HCT116 (cell line): Measurements from ENCODE around the gene TMEM40.

Experiments
- CEBPB ChIP-seq: IDR thresholded peaks from 2 replicates; pipeline ENCODE4 v1.6.1; 2012; ENCODE audit warnings: low read depth
- EZH2 ChIP-seq: fragments of 200-600 bp; sonication (generic); IDR thresholded peaks from 2 replicates; pipeline ENCODE4 v1.6.1; 2017; ENCODE audit warnings: antibody characterized with exemption, mixed run types
- EZH2phosphoT487 ChIP-seq: fragments of 200-600 bp; IDR thresholded peaks from 2 replicates; pipeline ENCODE4 v1.6.1; 2018; ENCODE audit warnings: antibody characterized with exemption, borderline replicate concordance
- POLR2A ChIP-seq: IDR thresholded peaks from 2 replicates; pipeline ENCODE4 v1.7.0; 2011; ENCODE audit warnings: borderline replicate concordance; ENCODE audit not compliant: insufficient read depth, insufficient read length; ENCODE audit errors: extremely low read depth
- POLR2AphosphoS5 ChIP-seq: IDR thresholded peaks from 2 replicates; pipeline ENCODE4 v1.6.1; 2011; ENCODE audit warnings: mild to moderate bottlenecking, low read depth, low read length, moderate library complexity
- YY1 ChIP-seq: IDR thresholded peaks from 2 replicates; pipeline ENCODE4 v1.6.1; 2011; ENCODE audit warnings: low read length, low read depth, moderate library complexity, mild to moderate bottlenecking; ENCODE audit not compliant: insufficient replicate concordance; ENCODE audit errors: extremely low read depth
- ZFX ChIP-seq: fragments of 450-650 bp; IDR thresholded peaks from 2 replicates; pipeline ENCODE4 v1.6.1; 2017
- ZNF274 ChIP-seq: fragments of 200-500 bp; sonication (Bioruptor generic); IDR thresholded peaks from 2 replicates; pipeline ENCODE4 v1.6.1; 2014; ENCODE audit warnings: mild to moderate bottlenecking, low read depth, low read length, inconsistent platforms
- TF ChIP-seq, protein P1 (sequence below): IDR thresholded peaks from 2 replicates; pipeline ENCODE4 v1.6.1; 2012; ENCODE audit warnings: low read depth
- TF ChIP-seq, protein P2 (sequence below), 3 experiments: fragments of 200-600 bp in 1 of 3; sonication (generic) in 1 of 3; IDR thresholded peaks in 2 of 3; conservative IDR thresholded peaks in 1 of 3; 2 replicates each; pipeline ENCODE4 v1.5.1; 2012 to 2017; ENCODE audit warnings: low read depth in 2 of 3, low read length in 2 of 3, antibody characterized with exemption in 1 of 3, borderline replicate concordance in 1 of 3, control low read depth in 1 of 3, mild to moderate bottlenecking in 1 of 3, mixed read lengths in 1 of 3, mixed run types in 1 of 3, moderate library complexity in 1 of 3; ENCODE audit not compliant: insufficient read depth in 1 of 3
- TF ChIP-seq, protein P3 (sequence below): IDR thresholded peaks from 2 replicates; pipeline ENCODE4 v1.6.1; 2012

DNA sequence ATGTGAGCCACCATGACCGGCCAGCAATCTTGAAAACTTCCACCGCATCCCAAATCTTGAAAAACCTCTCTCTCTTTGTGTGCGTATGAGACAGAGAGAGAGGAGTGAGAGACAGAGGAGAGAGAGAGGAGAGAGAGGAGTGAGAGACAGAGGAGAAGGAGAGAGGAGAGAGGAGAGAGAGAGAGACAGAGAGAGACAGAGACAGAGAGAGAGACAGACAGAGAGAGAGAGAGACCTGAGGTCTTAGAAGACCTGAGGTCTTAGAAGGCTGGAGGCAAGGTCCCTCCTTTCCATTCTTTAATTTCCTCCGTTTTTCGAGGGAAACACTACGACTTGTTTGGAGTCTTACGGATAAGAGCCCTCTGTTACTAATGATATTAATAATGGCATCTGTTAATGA is 39.5 kb downstream of the TMEM40 start:
- TF ChIP-seq POLR2A (no peak), POLR2AphosphoS5 (no peak), YY1 (no peak), EZH2phosphoT487 (no peak), EZH2 (no peak), ZNF274 (no peak), CEBPB (no peak), ZFX (no peak)
- TF ChIP-seq, protein P1, sequence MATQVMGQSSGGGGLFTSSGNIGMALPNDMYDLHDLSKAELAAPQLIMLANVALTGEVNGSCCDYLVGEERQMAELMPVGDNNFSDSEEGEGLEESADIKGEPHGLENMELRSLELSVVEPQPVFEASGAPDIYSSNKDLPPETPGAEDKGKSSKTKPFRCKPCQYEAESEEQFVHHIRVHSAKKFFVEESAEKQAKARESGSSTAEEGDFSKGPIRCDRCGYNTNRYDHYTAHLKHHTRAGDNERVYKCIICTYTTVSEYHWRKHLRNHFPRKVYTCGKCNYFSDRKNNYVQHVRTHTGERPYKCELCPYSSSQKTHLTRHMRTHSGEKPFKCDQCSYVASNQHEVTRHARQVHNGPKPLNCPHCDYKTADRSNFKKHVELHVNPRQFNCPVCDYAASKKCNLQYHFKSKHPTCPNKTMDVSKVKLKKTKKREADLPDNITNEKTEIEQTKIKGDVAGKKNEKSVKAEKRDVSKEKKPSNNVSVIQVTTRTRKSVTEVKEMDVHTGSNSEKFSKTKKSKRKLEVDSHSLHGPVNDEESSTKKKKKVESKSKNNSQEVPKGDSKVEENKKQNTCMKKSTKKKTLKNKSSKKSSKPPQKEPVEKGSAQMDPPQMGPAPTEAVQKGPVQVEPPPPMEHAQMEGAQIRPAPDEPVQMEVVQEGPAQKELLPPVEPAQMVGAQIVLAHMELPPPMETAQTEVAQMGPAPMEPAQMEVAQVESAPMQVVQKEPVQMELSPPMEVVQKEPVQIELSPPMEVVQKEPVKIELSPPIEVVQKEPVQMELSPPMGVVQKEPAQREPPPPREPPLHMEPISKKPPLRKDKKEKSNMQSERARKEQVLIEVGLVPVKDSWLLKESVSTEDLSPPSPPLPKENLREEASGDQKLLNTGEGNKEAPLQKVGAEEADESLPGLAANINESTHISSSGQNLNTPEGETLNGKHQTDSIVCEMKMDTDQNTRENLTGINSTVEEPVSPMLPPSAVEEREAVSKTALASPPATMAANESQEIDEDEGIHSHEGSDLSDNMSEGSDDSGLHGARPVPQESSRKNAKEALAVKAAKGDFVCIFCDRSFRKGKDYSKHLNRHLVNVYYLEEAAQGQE, result no peak
- TF ChIP-seq, protein P2, sequence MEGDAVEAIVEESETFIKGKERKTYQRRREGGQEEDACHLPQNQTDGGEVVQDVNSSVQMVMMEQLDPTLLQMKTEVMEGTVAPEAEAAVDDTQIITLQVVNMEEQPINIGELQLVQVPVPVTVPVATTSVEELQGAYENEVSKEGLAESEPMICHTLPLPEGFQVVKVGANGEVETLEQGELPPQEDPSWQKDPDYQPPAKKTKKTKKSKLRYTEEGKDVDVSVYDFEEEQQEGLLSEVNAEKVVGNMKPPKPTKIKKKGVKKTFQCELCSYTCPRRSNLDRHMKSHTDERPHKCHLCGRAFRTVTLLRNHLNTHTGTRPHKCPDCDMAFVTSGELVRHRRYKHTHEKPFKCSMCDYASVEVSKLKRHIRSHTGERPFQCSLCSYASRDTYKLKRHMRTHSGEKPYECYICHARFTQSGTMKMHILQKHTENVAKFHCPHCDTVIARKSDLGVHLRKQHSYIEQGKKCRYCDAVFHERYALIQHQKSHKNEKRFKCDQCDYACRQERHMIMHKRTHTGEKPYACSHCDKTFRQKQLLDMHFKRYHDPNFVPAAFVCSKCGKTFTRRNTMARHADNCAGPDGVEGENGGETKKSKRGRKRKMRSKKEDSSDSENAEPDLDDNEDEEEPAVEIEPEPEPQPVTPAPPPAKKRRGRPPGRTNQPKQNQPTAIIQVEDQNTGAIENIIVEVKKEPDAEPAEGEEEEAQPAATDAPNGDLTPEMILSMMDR (IDR thresholded peaks at IDR 0.05 in 2 of 3, conservative IDR thresholded peaks at IDR 0.05 in 1 of 3; ENCODE audit: borderline replicate concordance in 1 of 3, insufficient read depth in 1 of 3, low read depth in 2 of 3, low read length in 2 of 3), result no peak
- TF ChIP-seq, protein P3, sequence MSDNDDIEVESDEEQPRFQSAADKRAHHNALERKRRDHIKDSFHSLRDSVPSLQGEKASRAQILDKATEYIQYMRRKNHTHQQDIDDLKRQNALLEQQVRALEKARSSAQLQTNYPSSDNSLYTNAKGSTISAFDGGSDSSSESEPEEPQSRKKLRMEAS, result no peak
